IMR-90 (cell line): ENCODE measurements around the gene NSL1. TPM values are rescaled to one million over a fixed set of nuclear protein-coding genes. Genes with fewer than 3 reads are reported as not detected.

Source experiments
- ATAC-seq: fragments of 200-7000 bp; cut with Tn5 transposase; 2 replicates; pipeline ENCODE4 v1.9.1; 2020; ENCODE audit warnings: low read depth, mild to moderate bottlenecking, moderate library complexity
- BruUV-seq: library from RNA; stranded (reverse); fragments of 400-500 nt; replicated peaks from 2 replicates; lab custom pipeline; 2021; lab: Mats Ljungman, UMichigan
- CTCF ChIA-PET: fragments of 300-600 bp; formaldehyde crosslinking; extraction: SDS; loops from one replicate; lab custom pipeline; 2021; ENCODE audit warnings: antibody characterized with exemption; lab: Yijun Ruan, JAX
- POLR2A ChIA-PET: fragments of 300-600 bp; sonication (Branson Sonifier 250); formaldehyde crosslinking; loops from one replicate; lab custom pipeline; 2022; ENCODE audit warnings: antibody characterized with exemption; ENCODE audit not compliant: unreplicated experiment; lab: Charles Lee
- DNase-seq: peaks from one replicate; pipeline ENCODE4 v3.0.0; 2013
- H2AFZ ChIP-seq: replicated peaks from 2 replicates; pipeline ENCODE3; 2013; ENCODE audit warnings: low read length, mild to moderate bottlenecking; ENCODE audit not compliant: poor library complexity
- H2AK5ac ChIP-seq: 2 replicates; pipeline ENCODE4 v1.6.1; 2013; ENCODE audit warnings: low read depth, low read length, inconsistent platforms
- H2AK9ac ChIP-seq: replicated peaks from 2 replicates; pipeline ENCODE3; 2013; ENCODE audit warnings: mild to moderate bottlenecking, low read depth, low read length, moderate library complexity; ENCODE audit not compliant: poor library complexity
- H2BK120ac ChIP-seq: 2 replicates; pipeline ENCODE4 v1.6.1; 2013; ENCODE audit warnings: low read depth, low read length, inconsistent platforms
- H2BK15ac ChIP-seq: 3 replicates; pipeline ENCODE4 v1.6.1; 2013; ENCODE audit warnings: low read depth, low read length, inconsistent platforms
- H2BK20ac ChIP-seq: 2 replicates; pipeline ENCODE4 v1.6.1; 2013; ENCODE audit warnings: low read depth, mild to moderate bottlenecking, inconsistent platforms, low read length, moderate library complexity
- H2BK5ac ChIP-seq: 2 replicates; pipeline ENCODE4 v1.6.1; 2013; ENCODE audit warnings: mild to moderate bottlenecking, low read depth, low read length, inconsistent platforms; ENCODE audit not compliant: poor library complexity, severe bottlenecking
- H3K14ac ChIP-seq: replicated peaks from 2 replicates; pipeline ENCODE4 v1.6.1; 2013; ENCODE audit warnings: low read depth, low read length, inconsistent platforms
- H3K18ac ChIP-seq: 2 replicates; pipeline ENCODE4 v1.6.1; 2013; ENCODE audit warnings: low read depth, low read length, control low read depth
- H3K23ac ChIP-seq: 2 replicates; pipeline ENCODE4 v1.6.1; 2013; ENCODE audit warnings: low read depth, low read length, inconsistent platforms
- H3K27ac ChIP-seq: 2 replicates; pipeline ENCODE4 v1.5.1; 2013; ENCODE audit warnings: mild to moderate bottlenecking, control low read depth, low read length; ENCODE audit not compliant: insufficient read depth
- H3K27me3 ChIP-seq: 2 replicates; pipeline ENCODE4 v1.6.1; 2013; ENCODE audit warnings: low read length; ENCODE audit not compliant: control insufficient read depth, insufficient read depth
- H3K36me3 ChIP-seq: 2 replicates; pipeline ENCODE4 v1.6.1; 2013; ENCODE audit warnings: low read length, mixed read lengths; ENCODE audit not compliant: control insufficient read depth, insufficient read depth
- H3K4ac ChIP-seq: 2 replicates; pipeline ENCODE4 v1.6.1; 2013; ENCODE audit warnings: low read depth, low read length, inconsistent platforms
- H3K4me1 ChIP-seq: 2 replicates; pipeline ENCODE4 v1.6.1; 2013; ENCODE audit warnings: low read length, mixed read lengths; ENCODE audit not compliant: control insufficient read depth, insufficient read depth
- H3K4me2 ChIP-seq: 2 replicates; pipeline ENCODE4 v1.6.1; 2013; ENCODE audit warnings: low read depth, mild to moderate bottlenecking, control low read depth, low read length, moderate library complexity
- H3K4me3 ChIP-seq: 2 replicates; pipeline ENCODE4 v1.5.1; 2013; ENCODE audit warnings: low read depth, mild to moderate bottlenecking, control low read depth, low read length, moderate library complexity; ENCODE audit not compliant: insufficient read depth
- H3K56ac ChIP-seq: 2 replicates; pipeline ENCODE4 v1.6.1; 2013; ENCODE audit warnings: low read length, inconsistent platforms; ENCODE audit not compliant: insufficient read depth; ENCODE audit errors: extremely low read depth
- H3K79me1 ChIP-seq, 2 experiments: 2 replicates each; pipeline ENCODE4 v1.6.1; 2013; ENCODE audit warnings: low read length in 2 of 2, inconsistent platforms in 1 of 2, low read depth in 1 of 2
- H3K9ac ChIP-seq: 2 replicates; pipeline ENCODE4 v1.6.1; 2013; ENCODE audit warnings: low read depth, low read length, control low read depth
- H3K9me1 ChIP-seq: 2 replicates; pipeline ENCODE4 v1.6.1; 2013; ENCODE audit warnings: low read length, inconsistent platforms; ENCODE audit not compliant: insufficient read depth
- H3K9me3 ChIP-seq: 2 replicates; pipeline ENCODE4 v1.6.1; 2013; ENCODE audit warnings: low read length; ENCODE audit not compliant: control insufficient read depth, insufficient read depth
- H4K20me1 ChIP-seq: 2 replicates; pipeline ENCODE4 v1.6.1; 2013; ENCODE audit warnings: low read length, inconsistent platforms; ENCODE audit not compliant: insufficient read depth
- H4K5ac ChIP-seq: 2 replicates; pipeline ENCODE4 v1.6.1; 2013; ENCODE audit warnings: mild to moderate bottlenecking, low read depth, low read length, control low read depth
- H4K8ac ChIP-seq, 2 experiments: 2 replicates each; pipeline ENCODE4 v1.6.1; 2013; ENCODE audit warnings: low read depth in 2 of 2, low read length in 2 of 2, control low read depth in 1 of 2, inconsistent platforms in 1 of 2
- H4K91ac ChIP-seq: 2 replicates; pipeline ENCODE4 v1.6.1; 2013; ENCODE audit warnings: low read depth, low read length, inconsistent platforms; ENCODE audit not compliant: insufficient read depth
- CHD1 ChIP-seq: IDR thresholded peaks from 2 replicates; pipeline ENCODE4 v1.6.1; 2012; ENCODE audit warnings: low read depth, low read length, improper control_type of control experiment
- WGBS, 2 experiments: methylation state at CpG; one replicate each; pipeline versions ENCODE4 v1.1.5 to v1.1.7; 2013; ENCODE audit warnings: missing lambda C conversion rate in 2 of 2; ENCODE audit not compliant: insufficient read length in 1 of 2; ENCODE audit errors: extremely low coverage in 2 of 2; 5-methylcytosine and 5-hydroxymethylcytosine counted together
- dilution Hi-C: fragments of 300-500 bp; cut with HindIII; formaldehyde crosslinking; loops from one replicate; pipeline ENCODE4 v1.14.3; 2018; ENCODE audit warnings: low sequenced_read_pairs; ENCODE audit not compliant: unreplicated experiment
- in situ Hi-C: fragments of 300-500 bp; cut with MboI; formaldehyde crosslinking; loops from 3 replicates; pipeline ENCODE4 v1.14.3; 2019; ENCODE audit warnings: low sequenced_read_pairs, inconsistent platforms, mixed read lengths
- intact Hi-C: fragments of 100-400 bp; cut with micrococcal nuclease; formaldehyde crosslinking; loops from 2 replicates; pipeline ENCODE4 v1.10.0; 2022
- polyA plus RNA-seq, 3 experiments: library from polyadenylated mRNA; depleted of rRNA; stranded (reverse); fragments of >200 nt; gene quantifications; 2 replicates each; pipeline ENCODE4 v1.2.3, GENCODE V29; 2012; ENCODE audit warnings: low replicate concordance in 1 of 3
- total RNA-seq: library from RNA; depleted of rRNA; stranded (reverse); fragments of >200 nt; gene quantifications from 2 replicates; pipeline ENCODE4 v1.2.3, GENCODE V29; 2012
- TF ChIP-seq, protein P1 (sequence below): conservative IDR thresholded peaks from 2 replicates; pipeline ENCODE4 v1.5.1; 2012; ENCODE audit warnings: mild to moderate bottlenecking, low read depth, low read length, improper control_type of control experiment

Gene NSL1
- total and polyA plus RNA-seq, 2 of the 4 experiments (the other 2 are of a cell fraction) = 19.1 to 42.5 TPM

GRCh38 chr1:212825798-212826452 is 34.3 kb upstream of the NSL1 start:
- Histone ChIP-seq H3K27me3 (no peaks in the 10 kb centered on the region), H3K4ac (no peak overlapping the region), H3K23ac (no peak overlapping the region), H3K4me2 (no peak overlapping the region), H4K5ac (no peak overlapping the region), H4K20me1 (no peaks in the 10 kb centered on the region), H3K4me1 (no peaks in the 10 kb centered on the region), H3K56ac (no peak overlapping the region), H4K8ac (no peak overlapping the region), H2BK120ac (no peak overlapping the region), H2AK5ac (no peak overlapping the region), H4K91ac (no peak overlapping the region), H2AK9ac (no peak overlapping the region), H3K4me3 (no peak overlapping the region), H2BK15ac (no peak overlapping the region), H3K36me3 (no peaks in the 10 kb centered on the region), H2AFZ (no peak overlapping the region), H2BK20ac (no peak overlapping the region), H2BK5ac (no peak overlapping the region), H3K9me1 (no peaks in the 10 kb centered on the region), H3K9ac (no peak overlapping the region), H3K79me1 (no peaks in the 10 kb centered on the region), H3K9me3 (peaks cover 20% of the 10 kb centered on the region), H3K27ac (no peak overlapping the region), H3K18ac (no peak overlapping the region), H3K14ac (no peak overlapping the region)
- no CpG with 5 or more reads among the region's 6 CpGs for WGBS, 2 experiments
- no peak for TF ChIP-seq CHD1
- TF ChIP-seq, protein P1, sequence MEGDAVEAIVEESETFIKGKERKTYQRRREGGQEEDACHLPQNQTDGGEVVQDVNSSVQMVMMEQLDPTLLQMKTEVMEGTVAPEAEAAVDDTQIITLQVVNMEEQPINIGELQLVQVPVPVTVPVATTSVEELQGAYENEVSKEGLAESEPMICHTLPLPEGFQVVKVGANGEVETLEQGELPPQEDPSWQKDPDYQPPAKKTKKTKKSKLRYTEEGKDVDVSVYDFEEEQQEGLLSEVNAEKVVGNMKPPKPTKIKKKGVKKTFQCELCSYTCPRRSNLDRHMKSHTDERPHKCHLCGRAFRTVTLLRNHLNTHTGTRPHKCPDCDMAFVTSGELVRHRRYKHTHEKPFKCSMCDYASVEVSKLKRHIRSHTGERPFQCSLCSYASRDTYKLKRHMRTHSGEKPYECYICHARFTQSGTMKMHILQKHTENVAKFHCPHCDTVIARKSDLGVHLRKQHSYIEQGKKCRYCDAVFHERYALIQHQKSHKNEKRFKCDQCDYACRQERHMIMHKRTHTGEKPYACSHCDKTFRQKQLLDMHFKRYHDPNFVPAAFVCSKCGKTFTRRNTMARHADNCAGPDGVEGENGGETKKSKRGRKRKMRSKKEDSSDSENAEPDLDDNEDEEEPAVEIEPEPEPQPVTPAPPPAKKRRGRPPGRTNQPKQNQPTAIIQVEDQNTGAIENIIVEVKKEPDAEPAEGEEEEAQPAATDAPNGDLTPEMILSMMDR = no peak
- ChIA-PET POLR2A (no interaction called here), CTCF (no interaction called here)
- BruUV-seq = no TSS peak
- DNase-seq (no peak), ATAC-seq (no peak)
- dilution Hi-C loops = no loop called here
- in situ Hi-C loops = no loop called here
- intact Hi-C loops = no loop called here
